GM21529 (cell line): ENCODE measurements around the gene LBHD2.
A peak's percentile ranks its signal among the peaks of the same experiment; 100 is the strongest.
"Not testable (repeated sequence)": the region's sequence is repeated elsewhere in the genome, so short reads cannot be mapped to it uniquely, and the experiment has no call there.

Experiments used
- ATAC-seq: cut with Tn5 transposase; IDR thresholded peaks from one replicate; pipeline ENCODE4 v1.9.1; 2021; ENCODE audit not compliant: unreplicated experiment

The LBHD2 gene

GRCh38 chr14:103103461-103104388 lies 19.7 kb downstream of the LBHD2 start:
- no peak for ATAC-seq

GRCh38 chr14:103104389-103104653 lies 20.3 kb downstream of the LBHD2 start:
- ATAC-seq = no peak

GRCh38 chr14:103104654-103105452 lies 20.8 kb downstream of the LBHD2 start:
- no peak for ATAC-seq

GRCh38 chr14:103105580-103106150 lies 21.7 kb downstream of the LBHD2 start:
- no peak for ATAC-seq

GRCh38 chr14:103107455-103107854 lies 23.4 kb downstream of the LBHD2 start:
- ATAC-seq = no peak

- no peak for ATAC-seq
These were observed 24.1 kb downstream of the LBHD2 start for GRCh38 chr14:103107941-103108748.

GRCh38 chr14:103108749-103109207 lies 24.8 kb downstream of the LBHD2 start:
- ATAC-seq = peak; percentile 37

GRCh38 chr14:103109535-103110441 lies 25.8 kb downstream of the LBHD2 start:
- ATAC-seq = no peak

GRCh38 chr14:103110681-103111231 lies 26.7 kb downstream of the LBHD2 start:
- ATAC-seq = peak; percentile 42

- no peak for ATAC-seq
These were observed 27.3 kb downstream of the LBHD2 start for GRCh38 chr14:103111232-103111868.

- no peak for ATAC-seq
These were observed 28.6 kb downstream of the LBHD2 start for GRCh38 chr14:103112400-103113243.

GRCh38 chr14:103113303-103113702 lies 29.3 kb downstream of the LBHD2 start:
- ATAC-seq = no peak

- ATAC-seq = no peak
These were observed 29.8 kb downstream of the LBHD2 start for GRCh38 chr14:103113774-103114173.

GRCh38 chr14:103115086-103115679 lies 31.2 kb downstream of the LBHD2 start:
- ATAC-seq = not testable (repeated sequence)

- no peak for ATAC-seq
These were observed 32.0 kb downstream of the LBHD2 start for GRCh38 chr14:103115845-103116572.

- no peak for ATAC-seq
These were observed 32.6 kb downstream of the LBHD2 start for GRCh38 chr14:103116636-103117035.

GRCh38 chr14:103117499-103117898 lies 33.5 kb downstream of the LBHD2 start:
- not testable (repeated sequence) for ATAC-seq
